CD4-positive, alpha-beta T cell treated with Interleukin-6 for 4 hours (primary cell): ENCODE data around the gene KRTAP5-7.
"Not testable (repeated sequence)": the region's sequence is repeated elsewhere in the genome, so short reads cannot be mapped to it uniquely, and the experiment has no call there.

Experiments used
- DNase-seq: peaks from one replicate; pipeline ENCODE4 v3.0.0-alpha.2; 2020; ENCODE audit warnings: mixed read lengths

KRTAP5-7 gene

GRCh38 chr11:71564430-71564829 lies 37.4 kb downstream of the KRTAP5-7 start:
- no peak for DNase-seq

- no peak for DNase-seq
Observed at GRCh38 chr11:71565263-71565662, 38.2 kb downstream of the KRTAP5-7 start, which contains the start of gene KRTAP5-10. Gene KRTAP5-10 (plus strand): TSS chr11:71565563. CDS start chr11:71565588, 25 bp downstream.

GRCh38 chr11:71566081-71566620 lies 39.1 kb downstream of the KRTAP5-7 start:
- no peak for DNase-seq

GRCh38 chr11:71566626-71567599 lies 39.8 kb downstream of the KRTAP5-7 start:
- DNase-seq: not testable (repeated sequence)

GRCh38 chr11:71567633-71568032 lies 40.6 kb downstream of the KRTAP5-7 start:
- DNase-seq: not testable (repeated sequence)

- DNase-seq: no peak
Observed at GRCh38 chr11:71568704-71569349, 41.8 kb downstream of the KRTAP5-7 start.

GRCh38 chr11:71571101-71571850 lies 44.2 kb downstream of the KRTAP5-7 start:
- DNase-seq: not testable (repeated sequence)

- DNase-seq: no peak
Observed at GRCh38 chr11:71572811-71573210, 45.7 kb downstream of the KRTAP5-7 start.

- DNase-seq: no peak
Observed at GRCh38 chr11:71574418-71574817, 47.4 kb downstream of the KRTAP5-7 start.

GRCh38 chr11:71575723-71576424 lies 48.8 kb downstream of the KRTAP5-7 start:
- no peak for DNase-seq

- DNase-seq: not testable (repeated sequence)
Observed at GRCh38 chr11:71576688-71577465, 49.8 kb downstream of the KRTAP5-7 start.

GRCh38 chr11:71577469-71578004 lies 50.5 kb downstream of the KRTAP5-7 start:
- no peak for DNase-seq
